ENCODE measurements around the gene PTCH1. TPM values are rescaled to one million over a fixed set of nuclear protein-coding genes. Genes with fewer than 3 reads are reported as not detected.

Gene PTCH1
- total and polyA plus RNA-seq, 4 donors, result 1.2 to 5.0 (median 2.1) TPM

DNA sequence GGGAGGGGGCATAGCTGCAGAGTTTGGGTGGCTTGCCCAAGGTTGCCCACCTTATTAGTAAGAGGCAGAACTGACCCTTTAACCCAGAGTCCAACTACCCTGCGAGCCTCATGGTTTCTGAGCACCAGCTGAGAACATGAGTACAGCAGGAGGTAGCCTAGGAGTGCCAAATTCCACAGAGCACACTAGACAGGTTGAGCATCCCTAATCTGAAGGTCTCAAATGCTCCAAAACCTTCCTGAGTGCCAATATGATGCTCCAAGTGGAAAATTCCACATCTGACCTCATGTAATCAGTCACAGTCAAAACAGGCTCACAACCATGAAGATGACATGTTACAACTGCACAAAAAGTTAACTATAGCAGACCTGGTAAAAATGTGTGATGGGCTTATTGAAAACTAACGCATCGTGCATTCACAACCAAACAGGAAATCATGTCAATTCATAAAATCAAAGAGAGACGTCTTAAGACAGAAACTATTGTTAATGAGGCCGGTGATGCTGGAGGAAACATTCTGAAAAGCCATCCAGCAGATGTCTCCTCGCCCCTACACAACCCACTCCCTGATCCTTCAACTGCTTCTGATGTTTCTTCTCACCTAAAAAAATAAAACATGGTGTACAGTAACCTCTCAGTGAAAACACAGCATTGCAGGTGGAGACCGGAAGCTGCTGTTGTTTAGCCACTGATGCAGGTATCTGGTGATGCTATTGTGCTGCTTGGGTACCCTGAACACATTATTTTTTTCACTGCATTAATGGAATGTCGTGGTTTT, 25.0 kb downstream of the PTCH1 start:
- Histone ChIP-seq H3K9me3 (ENCODE audit: control insufficient read depth in 4 of 4, low read length in 3 of 4) (no peaks in the 10 kb centered on the region), H3K9ac (ENCODE audit: low read depth in 1 of 2, low read length in 2 of 2) (no peak overlapping the region), H3K4me1 (ENCODE audit: control insufficient read depth in 4 of 4, insufficient read depth in 4 of 4, low read length in 3 of 4) (peaks cover 0 to 2% (median 1%) of the 10 kb centered on the region in 4 donors), H3K36me3 (ENCODE audit: control insufficient read depth in 4 of 4, insufficient read depth in 3 of 4, low read depth in 1 of 4, low read length in 3 of 4) (peaks cover 0 to 1% (median 0%) of the 10 kb centered on the region in 4 donors), H3K27me3 (ENCODE audit: control insufficient read depth in 4 of 4, insufficient read depth in 4 of 4, low read length in 3 of 4) (no peaks in the 10 kb centered on the region), H3K4me3 (ENCODE audit: low read depth in 1 of 3, low read length in 3 of 3) (no peak overlapping the region), H3K27ac (ENCODE audit: low read depth in 1 of 2, low read length in 2 of 2) (no peak overlapping the region)
- 83% methylated on average over 8 of the region's 8 CpGs for WGBS
- DNase-seq (ENCODE audit: low spot score), result no peak
- no peak for TF ChIP-seq FOXA1 (IDR thresholded peaks at IDR 0.05)
- no peak for TF ChIP-seq HNF4G (IDR thresholded peaks at IDR 0.05)
- no peak for TF ChIP-seq FOXA2 (IDR thresholded peaks at IDR 0.05)
- no peak for TF ChIP-seq EGR1 (IDR thresholded peaks at IDR 0.05; ENCODE audit: low read depth in 2 of 2)

- no peaks in the 10 kb centered on the region for H3K9me3 ChIP-seq (ENCODE audit: control insufficient read depth in 4 of 4, low read length in 3 of 4)
- H3K27ac ChIP-seq (ENCODE audit: low read depth in 1 of 2, low read length in 2 of 2), result no peak overlapping the region
- peaks cover 0 to 12% (median 6%) of the 10 kb centered on the region in 4 donors for H3K4me1 ChIP-seq (ENCODE audit: control insufficient read depth in 4 of 4, insufficient read depth in 4 of 4, low read length in 3 of 4)
- 83% methylated on average over 5 of the region's 5 CpGs for WGBS
- H3K9ac ChIP-seq (ENCODE audit: low read depth in 1 of 2, low read length in 2 of 2), result no peak overlapping the region
- H3K27me3 ChIP-seq (ENCODE audit: control insufficient read depth in 4 of 4, insufficient read depth in 4 of 4, low read length in 3 of 4), result no peaks in the 10 kb centered on the region
- TF ChIP-seq TAF1 (conservative IDR thresholded peaks at IDR 0.05) (no peak), FOXA2 (IDR thresholded peaks at IDR 0.05) (no peak), SP1 (IDR thresholded peaks at IDR 0.05) (no peak), RAD21 (IDR thresholded peaks at IDR 0.05) (no peak), RXRA (IDR thresholded peaks at IDR 0.05) (no peak), HNF4A (conservative IDR thresholded peaks at IDR 0.05) (no peak), GABPA (IDR thresholded peaks at IDR 0.05 in 1 of 2, conservative IDR thresholded peaks at IDR 0.05 in 1 of 2) (no peak), FOXA1 (IDR thresholded peaks at IDR 0.05) (no peak)
- TF ChIP-seq, protein P1, sequence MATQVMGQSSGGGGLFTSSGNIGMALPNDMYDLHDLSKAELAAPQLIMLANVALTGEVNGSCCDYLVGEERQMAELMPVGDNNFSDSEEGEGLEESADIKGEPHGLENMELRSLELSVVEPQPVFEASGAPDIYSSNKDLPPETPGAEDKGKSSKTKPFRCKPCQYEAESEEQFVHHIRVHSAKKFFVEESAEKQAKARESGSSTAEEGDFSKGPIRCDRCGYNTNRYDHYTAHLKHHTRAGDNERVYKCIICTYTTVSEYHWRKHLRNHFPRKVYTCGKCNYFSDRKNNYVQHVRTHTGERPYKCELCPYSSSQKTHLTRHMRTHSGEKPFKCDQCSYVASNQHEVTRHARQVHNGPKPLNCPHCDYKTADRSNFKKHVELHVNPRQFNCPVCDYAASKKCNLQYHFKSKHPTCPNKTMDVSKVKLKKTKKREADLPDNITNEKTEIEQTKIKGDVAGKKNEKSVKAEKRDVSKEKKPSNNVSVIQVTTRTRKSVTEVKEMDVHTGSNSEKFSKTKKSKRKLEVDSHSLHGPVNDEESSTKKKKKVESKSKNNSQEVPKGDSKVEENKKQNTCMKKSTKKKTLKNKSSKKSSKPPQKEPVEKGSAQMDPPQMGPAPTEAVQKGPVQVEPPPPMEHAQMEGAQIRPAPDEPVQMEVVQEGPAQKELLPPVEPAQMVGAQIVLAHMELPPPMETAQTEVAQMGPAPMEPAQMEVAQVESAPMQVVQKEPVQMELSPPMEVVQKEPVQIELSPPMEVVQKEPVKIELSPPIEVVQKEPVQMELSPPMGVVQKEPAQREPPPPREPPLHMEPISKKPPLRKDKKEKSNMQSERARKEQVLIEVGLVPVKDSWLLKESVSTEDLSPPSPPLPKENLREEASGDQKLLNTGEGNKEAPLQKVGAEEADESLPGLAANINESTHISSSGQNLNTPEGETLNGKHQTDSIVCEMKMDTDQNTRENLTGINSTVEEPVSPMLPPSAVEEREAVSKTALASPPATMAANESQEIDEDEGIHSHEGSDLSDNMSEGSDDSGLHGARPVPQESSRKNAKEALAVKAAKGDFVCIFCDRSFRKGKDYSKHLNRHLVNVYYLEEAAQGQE (IDR thresholded peaks at IDR 0.05), result no peak
- H3K36me3 ChIP-seq (ENCODE audit: control insufficient read depth in 4 of 4, insufficient read depth in 3 of 4, low read depth in 1 of 4, low read length in 3 of 4), result peaks cover 0 to 1% (median 0%) of the 10 kb centered on the region in 4 donors
- no peak overlapping the region for H3K4me3 ChIP-seq (ENCODE audit: low read depth in 1 of 3, low read length in 3 of 3)
- DNase-seq (ENCODE audit: low spot score), result no peak
Measured at GRCh38 chr9:95488954-95489353, 27.8 kb downstream of the PTCH1 start.

DNA sequence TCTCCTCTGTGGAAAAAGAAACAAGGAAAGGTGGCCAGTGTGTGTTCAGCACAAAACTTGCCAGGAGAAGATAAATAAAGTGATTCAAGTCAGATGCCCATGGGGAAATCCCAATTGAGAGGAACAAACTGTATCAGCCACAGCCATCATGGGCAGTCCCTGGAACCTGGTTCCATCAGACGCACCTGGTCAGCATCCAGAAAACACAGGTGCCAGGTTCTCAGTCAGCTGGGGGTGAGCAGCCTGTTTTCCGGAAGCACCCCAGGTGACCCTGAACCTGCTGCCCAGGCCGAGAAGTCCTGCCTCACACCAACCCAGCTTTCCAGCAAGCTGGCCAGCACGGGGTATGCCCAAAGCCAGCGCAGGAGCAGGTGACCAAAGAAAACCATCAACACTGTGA, 30.5 kb downstream of the PTCH1 start:
- 36% methylated on average over 5 of the region's 5 CpGs for WGBS

More for the DNA sequence above, 30.5 kb downstream of the PTCH1 start:
- no peak for DNase-seq (ENCODE audit: low spot score)
- Histone ChIP-seq H3K9ac (ENCODE audit: low read depth in 1 of 2, low read length in 2 of 2) (no peak overlapping the region), H3K36me3 (ENCODE audit: control insufficient read depth in 4 of 4, insufficient read depth in 3 of 4, low read depth in 1 of 4, low read length in 3 of 4) (peaks cover 0 to 1% (median 0%) of the 10 kb centered on the region in 4 donors), H3K27me3 (ENCODE audit: control insufficient read depth in 4 of 4, insufficient read depth in 4 of 4, low read length in 3 of 4) (no peaks in the 10 kb centered on the region), H3K4me1 (ENCODE audit: control insufficient read depth in 4 of 4, insufficient read depth in 4 of 4, low read length in 3 of 4) (peaks cover 0 to 12% (median 6%) of the 10 kb centered on the region in 4 donors), H3K4me3 (ENCODE audit: low read depth in 1 of 3, low read length in 3 of 3) (no peak overlapping the region), H3K27ac (ENCODE audit: low read depth in 1 of 2, low read length in 2 of 2) (peak overlapping the region; percentile 27 to 61), H3K9me3 (ENCODE audit: control insufficient read depth in 4 of 4, low read length in 3 of 4) (no peaks in the 10 kb centered on the region)
- TF ChIP-seq SP1 (IDR thresholded peaks at IDR 0.05) (peak; percentile 64), RAD21 (IDR thresholded peaks at IDR 0.05) (peak in 1 of 2 donors; percentile 33), HNF4A (conservative IDR thresholded peaks at IDR 0.05) (peak in 1 of 2 donors; percentile 24), FOXA1 (IDR thresholded peaks at IDR 0.05) (no peak), JUND (IDR thresholded peaks at IDR 0.05) (no peak), RXRA (IDR thresholded peaks at IDR 0.05) (peak; percentile 59 to 75), MAX (IDR thresholded peaks at IDR 0.05) (peak; percentile 28)
